Caco-2 (cell line): ENCODE measurements around the gene CRISPLD2. TPM values are rescaled to one million over a fixed set of nuclear protein-coding genes. Genes with fewer than 3 reads are reported as not detected.

Experiments
- Bru-seq: library from RNA; stranded (reverse); fragments of 400-500 nt; gene quantifications from one replicate; lab custom pipeline; 2021; lab: Mats Ljungman, UMichigan
- BruChase-seq, 2 experiments: library from RNA; stranded (reverse); fragments of 400-500 nt; gene quantifications; one replicate each; lab custom pipeline; 2021; lab: Mats Ljungman, UMichigan
- BruUV-seq: library from RNA; stranded (reverse); fragments of 400-500 nt; replicated peaks from 2 replicates; lab custom pipeline; 2021; lab: Mats Ljungman, UMichigan
- CTCF ChIA-PET: fragments of 300-600 bp; sonication (Branson Sonifier 250); formaldehyde crosslinking; loops from one replicate; lab custom pipeline; 2022; ENCODE audit warnings: antibody characterized with exemption; lab: Charles Lee
- POLR2A ChIA-PET: fragments of 300-600 bp; sonication (Branson Sonifier 250); formaldehyde crosslinking; loops from one replicate; lab custom pipeline; 2022; ENCODE audit warnings: antibody characterized with exemption; lab: Charles Lee
- DNase-seq, 2 experiments: peaks; one replicate each; pipeline versions ENCODE4 v3.0.0 to v3.0.0-alpha.2; 2020 to 2022
- H3K27me3 ChIP-seq: replicated peaks from 2 replicates; pipeline ENCODE4 v1.6.0; 2011; ENCODE audit warnings: low read length; ENCODE audit not compliant: control insufficient read depth, insufficient read depth
- H3K36me3 ChIP-seq: 2 replicates; pipeline ENCODE4 v1.5.1; 2011; ENCODE audit warnings: low read length; ENCODE audit not compliant: control insufficient read depth, insufficient read depth
- H3K4me1 ChIP-seq: fragments of 250-450 bp; sonication (Bioruptor Pico); 2 replicates; pipeline ENCODE4 v1.5.1; 2020; ENCODE audit warnings: mild to moderate bottlenecking
- H3K4me3 ChIP-seq: 2 replicates; pipeline ENCODE4 v1.5.1; 2011; ENCODE audit warnings: low read depth, mild to moderate bottlenecking, control low read depth, low read length
- H3K9me3 ChIP-seq: fragments of 250-450 bp; sonication (Bioruptor Pico); 2 replicates; pipeline ENCODE4 v1.5.1; 2020; ENCODE audit warnings: mild to moderate bottlenecking, moderate library complexity
- H3K27ac Mint-ChIP-seq: one replicate; pipeline ENCODE4 v1.8.0; 2022; ENCODE audit warnings: mixed read lengths; ENCODE audit not compliant: unreplicated experiment
- H3K27me3 Mint-ChIP-seq: one replicate; pipeline ENCODE4 v1.8.0; 2022; ENCODE audit warnings: mixed read lengths; ENCODE audit not compliant: insufficient read depth, unreplicated experiment
- H3K36me3 Mint-ChIP-seq: one replicate; pipeline ENCODE4 v1.8.0; 2022; ENCODE audit warnings: mild to moderate bottlenecking, mixed read lengths; ENCODE audit not compliant: insufficient read depth, unreplicated experiment
- H3K4me1 Mint-ChIP-seq: one replicate; pipeline ENCODE4 v1.8.0; 2022; ENCODE audit warnings: low read depth, mixed read lengths; ENCODE audit not compliant: unreplicated experiment
- H3K4me3 Mint-ChIP-seq: one replicate; pipeline ENCODE4 v1.8.0; 2022; ENCODE audit warnings: mild to moderate bottlenecking, moderate library complexity, mixed read lengths; ENCODE audit not compliant: unreplicated experiment
- H3K9me3 Mint-ChIP-seq: one replicate; pipeline ENCODE4 v1.8.0; 2022; ENCODE audit warnings: mixed read lengths; ENCODE audit not compliant: unreplicated experiment
- CTCF ChIP-seq, 2 experiments: fragments of 200-600 bp in 1 of 2; IDR thresholded peaks; 1 replicate in 1 of 2; 2 replicates in 1 of 2; pipeline versions ENCODE4 v1.5.1 to v1.8.0; 2011 to 2022; ENCODE audit warnings: antibody characterized with exemption in 1 of 2, control low read depth in 1 of 2, inconsistent platforms in 1 of 2, low read depth in 1 of 2, low read length in 1 of 2, mild to moderate bottlenecking in 1 of 2, moderate library complexity in 1 of 2; ENCODE audit not compliant: insufficient read depth in 1 of 2, severe bottlenecking in 1 of 2, unreplicated experiment in 1 of 2
- intact Hi-C: fragments of 100-400 bp; cut with micrococcal nuclease; formaldehyde crosslinking; loops from one replicate; pipeline ENCODE4 v1.10.0; 2022; ENCODE audit not compliant: unreplicated experiment
- long read RNA-seq: library from polyadenylated mRNA; stranded (forward); transcript quantifications from one replicate; pipeline ENCODE4 v2.0.0, GENCODE V29; 2022
- total RNA-seq: library from RNA; stranded (reverse); gene quantifications from 2 replicates; pipeline ENCODE4 v1.2.3, GENCODE V29; 2022

CRISPLD2 gene
- total RNA-seq (4.0 and 4.2 TPM in 2 replicates), Bru-seq, nascent RNA (percentile 35 among the genes with signal in this experiment), BruChase-seq, experiment 1, labeled RNA remaining after a 2-hour chase (percentile 40 among the genes with signal in this experiment), BruChase-seq, experiment 2, labeled RNA remaining after a 6-hour chase (percentile 42 among the genes with signal in this experiment)
- long read RNA-seq = 0 reads

- BruUV-seq = no TSS peak
- Mint-ChIP-seq H3K36me3 (no peaks in the 10 kb centered on the region), H3K4me1 (peaks cover 13% of the 10 kb centered on the region), H3K27me3 (peaks cover 12% of the 10 kb centered on the region), H3K27ac (no peak within 1 kb of the TSS), H3K4me3 (peak within 1 kb of the TSS; percentile 70), H3K9me3 (no peaks in the 10 kb centered on the region)
- TF ChIP-seq CTCF (IDR thresholded peaks at IDR 0.05; ENCODE audit: insufficient read depth in 1 of 2, low read depth in 1 of 2, low read length in 1 of 2, severe bottlenecking in 1 of 2, unreplicated experiment in 1 of 2) = no peak
- peak within 1 kb of the TSS; percentile 43 for H3K4me3 ChIP-seq
- no peaks in the 10 kb centered on the region for H3K9me3 ChIP-seq
- H3K27me3 ChIP-seq = peaks cover 4% of the 10 kb centered on the region
- DNase-seq = peak; percentile 93 to 97
- no peaks in the 10 kb centered on the region for H3K36me3 ChIP-seq
- intact Hi-C loops = no loop called here
- ChIA-PET POLR2A (interaction anchor here (0.6 to 1.2 kb wide), 4 partner anchors 8 to 649 kb away, joined by 3 read pairs; no protein-coding TSS in a partner anchor), CTCF (interaction anchor here (0.9 to 1.3 kb wide), 3 partner anchors 94 to 133 kb away, joined by 3 to 6 read pairs (median 4); no protein-coding TSS in a partner anchor)
- H3K4me1 ChIP-seq = 0 out of 2 replicates have a peak, but pooled peaks cover 8% of the 10 kb centered on the region
Observed at GRCh38 chr16:84819644-84820304, at the start of gene CRISPLD2. CRISPLD2 (plus strand) TSS chr16:84819985; CDS start chr16:84838496, 18,511 bp downstream.

- DNase-seq = no peak
- H3K4me3 Mint-ChIP-seq = no peak overlapping the region
- no peaks in the 10 kb centered on the region for H3K27me3 Mint-ChIP-seq
- Histone ChIP-seq H3K4me3 (no peak overlapping the region), H3K36me3 (peaks cover 6% of the 10 kb centered on the region), H3K9me3 (no peaks in the 10 kb centered on the region), H3K27me3 (no peaks in the 10 kb centered on the region), H3K4me1 (no peaks in the 10 kb centered on the region)
- ChIA-PET CTCF (no interaction called here), POLR2A (no interaction called here)
- H3K9me3 Mint-ChIP-seq = no peaks in the 10 kb centered on the region
- H3K27ac Mint-ChIP-seq = no peak overlapping the region
- peaks cover 84% of the 10 kb centered on the region for H3K36me3 Mint-ChIP-seq
- intact Hi-C loops = no loop called here
- BruUV-seq = no TSS peak
- TF ChIP-seq CTCF (IDR thresholded peaks at IDR 0.05; ENCODE audit: insufficient read depth in 1 of 2, low read depth in 1 of 2, low read length in 1 of 2, severe bottlenecking in 1 of 2, unreplicated experiment in 1 of 2) = no peak
- no peaks in the 10 kb centered on the region for H3K4me1 Mint-ChIP-seq
Observed at GRCh38 chr16:84773312-84773711, 46.5 kb upstream of the CRISPLD2 start.

GRCh38 chr16:84774810-84775209 lies 45.0 kb upstream of the CRISPLD2 start:
- no peaks in the 10 kb centered on the region for H3K27me3 ChIP-seq
- Mint-ChIP-seq H3K4me1 (no peaks in the 10 kb centered on the region), H3K27me3 (no peaks in the 10 kb centered on the region), H3K4me3 (no peak overlapping the region), H3K27ac (no peak overlapping the region), H3K9me3 (no peaks in the 10 kb centered on the region), H3K36me3 (peaks cover 84% of the 10 kb centered on the region)
- H3K9me3 ChIP-seq = no peaks in the 10 kb centered on the region
- H3K4me3 ChIP-seq = no peak overlapping the region
- BruUV-seq = no TSS peak
- no peak for DNase-seq
- POLR2A ChIA-PET = no interaction called here
- no peak for TF ChIP-seq CTCF (IDR thresholded peaks at IDR 0.05; ENCODE audit: insufficient read depth in 1 of 2, low read depth in 1 of 2, low read length in 1 of 2, severe bottlenecking in 1 of 2, unreplicated experiment in 1 of 2)
- CTCF ChIA-PET = no interaction called here
- intact Hi-C loops = no loop called here
- H3K36me3 ChIP-seq = peaks cover 2% of the 10 kb centered on the region; the same call in 1 of the 2 replicates
- H3K4me1 ChIP-seq = no peaks in the 10 kb centered on the region
